Keratinocyte (primary cell): Measurements from ENCODE around the gene KRT79. TPM values are rescaled to one million over a fixed set of nuclear protein-coding genes. Genes with fewer than 3 reads are reported as not detected.

Source experiments
- DNase-seq: peaks from one replicate; pipeline ENCODE4 v3.0.0-alpha.2; 2011; ENCODE audit warnings: low read depth, missing footprints, low spot score
- FAIRE-seq: peaks from 2 replicates; lab custom pipeline; 2011; peaks lifted over from hg19 to GRCh38; lab: Jason Lieb, UNC
- H2AFZ ChIP-seq: 2 replicates; pipeline ENCODE4 v1.6.0; 2012; ENCODE audit warnings: low read length, control low read depth, inconsistent platforms; ENCODE audit not compliant: control insufficient read depth
- H3K27ac ChIP-seq: 2 replicates; pipeline ENCODE4 v1.5.1; 2011; ENCODE audit warnings: low read length; ENCODE audit not compliant: control insufficient read depth, insufficient read depth
- H3K27me3 ChIP-seq: 3 replicates; pipeline ENCODE4 v1.6.0; 2011; ENCODE audit warnings: low read length; ENCODE audit not compliant: control insufficient read depth, insufficient read depth; ENCODE audit errors: extremely low read depth
- H3K36me3 ChIP-seq, 2 experiments: 2 replicates in 1 of 2; 3 replicates in 1 of 2; pipeline ENCODE4 v1.5.1; 2011; ENCODE audit warnings: low read length in 2 of 2, mild to moderate bottlenecking in 1 of 2; ENCODE audit not compliant: control insufficient read depth in 2 of 2, insufficient read depth in 2 of 2; ENCODE audit errors: extremely low read depth in 1 of 2
- H3K4me1 ChIP-seq: 3 replicates; pipeline ENCODE4 v1.5.1; 2011; ENCODE audit warnings: low read length; ENCODE audit not compliant: control insufficient read depth, insufficient read depth; ENCODE audit errors: extremely low read depth
- H3K4me2 ChIP-seq: 3 replicates; pipeline ENCODE4 v1.6.0; 2011; ENCODE audit warnings: low read depth, low read length; ENCODE audit not compliant: control insufficient read depth, insufficient read depth; ENCODE audit errors: extremely low read depth
- H3K4me3 ChIP-seq, 3 experiments: fragments of 200-600 bp in 1 of 3; sonication (generic) in 1 of 3; 2 replicates in 2 of 3; 3 replicates in 1 of 3; pipeline ENCODE4 v1.5.1; 2011 to 2016; ENCODE audit warnings: low read length in 3 of 3, mild to moderate bottlenecking in 3 of 3, control low read depth in 2 of 3, inconsistent platforms in 1 of 3, low read depth in 1 of 3, mixed read lengths in 1 of 3, mixed run types in 1 of 3, moderate library complexity in 1 of 3; ENCODE audit not compliant: control insufficient read depth in 2 of 3, insufficient read depth in 2 of 3; ENCODE audit errors: extremely low read depth in 1 of 3
- H3K79me2 ChIP-seq: 2 replicates; pipeline ENCODE4 v1.6.0; 2012; ENCODE audit warnings: low read length; ENCODE audit not compliant: control insufficient read depth, insufficient read depth
- H3K9ac ChIP-seq: 3 replicates; pipeline ENCODE4 v1.6.0; 2011; ENCODE audit warnings: low read length; ENCODE audit not compliant: control insufficient read depth, insufficient read depth; ENCODE audit errors: extremely low read depth
- H3K9me1 ChIP-seq: 3 replicates; pipeline ENCODE4 v1.6.0; 2011; ENCODE audit warnings: low read length; ENCODE audit not compliant: control insufficient read depth, insufficient read depth; ENCODE audit errors: extremely low read depth
- H3K9me3 ChIP-seq: 2 replicates; pipeline ENCODE4 v1.5.1; 2012; ENCODE audit warnings: low read depth, low read length; ENCODE audit not compliant: control insufficient read depth
- H4K20me1 ChIP-seq: 3 replicates; pipeline ENCODE4 v1.6.0; 2011; ENCODE audit warnings: low read length; ENCODE audit not compliant: control insufficient read depth, insufficient read depth; ENCODE audit errors: extremely low read depth
- EZH2 ChIP-seq: IDR thresholded peaks from one replicate; pipeline ENCODE4 v1.6.1; 2012; ENCODE audit warnings: inconsistent platforms, mild to moderate bottlenecking, low read length, moderate library complexity
- dilution Hi-C: fragments of 300-500 bp; cut with MboI; formaldehyde crosslinking; loops from one replicate; pipeline ENCODE4 v1.7.0; 2020; ENCODE audit warnings: low sequenced_read_pairs; ENCODE audit not compliant: extremely low pct_ligation_motif_present
- polyA plus RNA-seq, 5 experiments: library from polyadenylated mRNA; depleted of rRNA in 3 of 5; stranded (reverse) in 3 of 5; stranded (forward) in 1 of 5; unstranded in 1 of 5; fragments of >200 nt; gene quantifications; 1 replicate in 1 of 5; 2 replicates in 3 of 5; 3 replicates in 1 of 5; pipeline versions ENCODE4 v1.2.1 to v1.2.3, GENCODE V29; 2011 to 2012; ENCODE audit warnings: missing spikeins in 2 of 5, low read depth in 1 of 5, low replicate concordance in 1 of 5
- TF ChIP-seq, protein P1 (sequence below), 3 experiments: IDR thresholded peaks in 1 of 3; conservative IDR thresholded peaks in 1 of 3; optimal IDR thresholded peaks in 1 of 3; 2 replicates in 2 of 3; 3 replicates in 1 of 3; pipeline versions ENCODE3 to v1.5.1; 2011; ENCODE audit warnings: low read length in 3 of 3, mild to moderate bottlenecking in 3 of 3, moderate library complexity in 2 of 3, control low read depth in 1 of 3, inconsistent platforms in 1 of 3; ENCODE audit not compliant: insufficient read depth in 2 of 3; ENCODE audit errors: extremely low read depth in 1 of 3

Gene KRT79
- polyA plus RNA-seq, 1 donor (not counting 4 experiments of a cell fraction or from before 2014, with no cell fraction given), result 0.09 TPM

DNA sequence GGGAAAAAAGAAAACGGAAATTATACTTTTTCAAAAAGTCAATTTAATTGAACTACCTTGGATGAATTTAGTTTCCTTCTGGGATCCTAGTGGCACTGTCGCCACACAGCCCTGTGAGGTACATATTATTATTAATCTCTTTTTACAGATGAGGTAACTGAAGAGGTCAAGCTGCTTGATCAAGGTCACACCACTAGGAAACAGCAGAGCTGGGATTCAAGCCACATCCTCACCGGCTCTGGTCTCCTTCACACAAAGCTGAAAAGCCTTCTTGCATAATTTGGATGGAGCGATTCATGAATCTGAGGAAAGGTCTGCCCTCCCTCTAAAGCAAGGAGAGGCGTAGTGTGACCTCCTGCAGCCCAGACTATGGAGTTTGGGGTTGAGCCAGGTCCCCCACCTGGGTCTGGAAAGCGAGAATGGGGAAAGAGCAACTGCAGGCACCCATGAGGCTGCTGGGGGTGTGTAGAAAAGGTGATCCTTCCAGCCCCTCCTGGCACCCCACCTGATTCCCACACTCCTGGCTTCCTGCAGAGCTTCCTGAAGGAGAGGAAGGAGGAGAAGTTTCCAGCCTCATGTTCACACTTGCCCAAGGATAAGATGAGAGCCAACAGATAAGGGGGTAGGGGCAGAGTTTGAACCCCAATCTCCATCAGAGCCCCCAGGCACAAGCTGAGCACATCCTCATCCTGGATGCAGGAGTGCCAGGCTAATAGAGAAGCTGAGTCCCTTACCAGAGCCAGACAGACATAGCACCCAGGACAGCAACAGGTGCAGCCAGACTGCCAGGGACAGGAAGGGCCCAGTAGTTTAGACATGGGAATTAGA, 3.9 kb upstream of the KRT79 start:
- Histone ChIP-seq H3K9me1 (no peaks in the 10 kb centered on the region), H3K9ac (no peak overlapping the region), H2AFZ (no peak overlapping the region), H3K36me3 (no peaks in the 10 kb centered on the region), H3K4me2 (no peak overlapping the region), H3K27ac (no peak overlapping the region), H3K4me3 (no peak overlapping the region), H4K20me1 (no peaks in the 10 kb centered on the region), H3K27me3 (peaks cover 10% of the 10 kb centered on the region), H3K4me1 (peaks cover 17% of the 10 kb centered on the region), H3K9me3 (no peaks in the 10 kb centered on the region), H3K79me2 (no peaks in the 10 kb centered on the region)
- DNase-seq (no peak), FAIRE-seq (peak; percentile 36)
- dilution Hi-C loops, result no loop called here
- TF ChIP-seq, protein P1, sequence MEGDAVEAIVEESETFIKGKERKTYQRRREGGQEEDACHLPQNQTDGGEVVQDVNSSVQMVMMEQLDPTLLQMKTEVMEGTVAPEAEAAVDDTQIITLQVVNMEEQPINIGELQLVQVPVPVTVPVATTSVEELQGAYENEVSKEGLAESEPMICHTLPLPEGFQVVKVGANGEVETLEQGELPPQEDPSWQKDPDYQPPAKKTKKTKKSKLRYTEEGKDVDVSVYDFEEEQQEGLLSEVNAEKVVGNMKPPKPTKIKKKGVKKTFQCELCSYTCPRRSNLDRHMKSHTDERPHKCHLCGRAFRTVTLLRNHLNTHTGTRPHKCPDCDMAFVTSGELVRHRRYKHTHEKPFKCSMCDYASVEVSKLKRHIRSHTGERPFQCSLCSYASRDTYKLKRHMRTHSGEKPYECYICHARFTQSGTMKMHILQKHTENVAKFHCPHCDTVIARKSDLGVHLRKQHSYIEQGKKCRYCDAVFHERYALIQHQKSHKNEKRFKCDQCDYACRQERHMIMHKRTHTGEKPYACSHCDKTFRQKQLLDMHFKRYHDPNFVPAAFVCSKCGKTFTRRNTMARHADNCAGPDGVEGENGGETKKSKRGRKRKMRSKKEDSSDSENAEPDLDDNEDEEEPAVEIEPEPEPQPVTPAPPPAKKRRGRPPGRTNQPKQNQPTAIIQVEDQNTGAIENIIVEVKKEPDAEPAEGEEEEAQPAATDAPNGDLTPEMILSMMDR (optimal IDR thresholded peaks at IDR 0.05 in 1 of 3, IDR thresholded peaks at IDR 0.05 in 1 of 3, conservative IDR thresholded peaks at IDR 0.05 in 1 of 3; ENCODE audit: extremely low read depth in 1 of 3, insufficient read depth in 2 of 3, low read length in 3 of 3), result no peak
- no peak for TF ChIP-seq EZH2

DNA sequence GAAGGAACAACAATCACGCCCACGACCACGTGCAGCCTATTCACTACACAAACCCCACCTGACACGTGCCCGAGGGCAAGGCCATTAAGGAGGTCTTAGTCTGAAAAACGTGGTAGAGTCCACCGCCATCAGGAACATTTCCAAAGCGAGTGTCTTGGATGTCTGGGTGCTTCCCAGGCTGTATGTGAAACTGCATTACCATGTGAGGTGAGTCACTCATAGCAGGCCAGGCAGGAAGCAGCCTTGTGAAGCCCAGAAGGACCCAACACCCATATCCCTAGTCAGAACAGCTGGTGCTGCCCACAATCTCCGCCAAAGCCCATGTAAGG, 3.3 kb upstream of the KRT79 start:
- Histone ChIP-seq H3K9me3 (no peaks in the 10 kb centered on the region), H3K36me3 (no peaks in the 10 kb centered on the region), H3K79me2 (no peaks in the 10 kb centered on the region), H3K9me1 (no peaks in the 10 kb centered on the region), H3K4me1 (peaks cover 17% of the 10 kb centered on the region), H3K27ac (no peak overlapping the region), H3K9ac (no peak overlapping the region), H3K27me3 (peaks cover 10% of the 10 kb centered on the region), H3K4me2 (no peak overlapping the region), H2AFZ (no peak overlapping the region), H3K4me3 (no peak overlapping the region), H4K20me1 (no peaks in the 10 kb centered on the region)
- TF ChIP-seq, protein P1 (optimal IDR thresholded peaks at IDR 0.05 in 1 of 3, IDR thresholded peaks at IDR 0.05 in 1 of 3, conservative IDR thresholded peaks at IDR 0.05 in 1 of 3; ENCODE audit: extremely low read depth in 1 of 3, insufficient read depth in 2 of 3, low read length in 3 of 3), result no peak
- no peak for TF ChIP-seq EZH2
- FAIRE-seq, result peak; percentile 86
- dilution Hi-C loops, result no loop called here
- peak; percentile 13 for DNase-seq
